GM19372 (cell line): ENCODE results near the gene LRRTM1.

ENCODE experiments used
- ATAC-seq: cut with Tn5 transposase; IDR thresholded peaks from one replicate; pipeline ENCODE4 v1.9.1; 2021; ENCODE audit warnings: mild to moderate bottlenecking, low read depth, moderate library complexity; ENCODE audit not compliant: unreplicated experiment

Gene LRRTM1

DNA sequence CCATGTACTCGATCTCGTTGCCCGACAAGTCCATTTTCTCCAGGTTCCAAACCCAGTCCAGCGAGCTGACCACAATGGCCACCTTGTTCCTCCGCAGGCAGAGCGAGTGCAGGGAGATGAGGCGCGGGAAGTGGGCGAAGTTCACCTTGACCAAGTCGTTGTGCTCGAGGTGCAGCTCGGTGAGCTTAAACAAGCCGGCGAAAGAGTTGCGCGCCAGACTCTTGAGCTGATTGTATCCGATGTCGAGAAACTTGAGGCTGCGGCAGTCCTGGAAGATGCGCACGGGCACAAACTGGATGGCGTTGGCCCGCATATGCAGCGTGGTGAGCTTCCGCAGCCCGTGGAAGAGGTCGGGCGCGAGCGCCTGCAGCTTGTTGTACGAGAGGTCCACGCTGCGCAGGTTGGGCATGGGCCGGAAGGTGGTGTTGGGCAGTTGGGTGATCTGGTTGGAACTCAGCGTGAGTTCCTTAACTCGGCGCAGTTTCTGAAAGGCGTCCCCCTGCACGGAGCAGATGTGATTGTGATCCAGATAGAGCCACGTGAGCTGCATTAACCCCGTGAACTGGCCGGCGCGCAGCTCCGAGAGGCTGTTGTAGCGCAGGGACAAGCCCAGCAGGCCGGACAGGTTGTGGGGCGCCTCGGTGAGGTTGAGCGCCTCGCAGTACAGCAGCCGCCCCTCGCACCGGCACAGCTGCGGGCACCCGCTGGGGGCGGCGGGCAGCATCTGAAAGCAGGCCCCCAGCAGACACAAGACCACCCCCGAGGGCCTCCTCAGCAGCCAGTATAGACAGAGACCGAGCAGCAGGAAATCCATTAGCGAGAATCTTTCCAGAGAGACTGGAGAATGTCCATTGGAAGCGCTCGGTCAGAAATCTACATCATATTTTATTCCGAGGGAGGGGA lies 1.3 kb downstream of the LRRTM1 start:
- ATAC-seq = no peak

DNA sequence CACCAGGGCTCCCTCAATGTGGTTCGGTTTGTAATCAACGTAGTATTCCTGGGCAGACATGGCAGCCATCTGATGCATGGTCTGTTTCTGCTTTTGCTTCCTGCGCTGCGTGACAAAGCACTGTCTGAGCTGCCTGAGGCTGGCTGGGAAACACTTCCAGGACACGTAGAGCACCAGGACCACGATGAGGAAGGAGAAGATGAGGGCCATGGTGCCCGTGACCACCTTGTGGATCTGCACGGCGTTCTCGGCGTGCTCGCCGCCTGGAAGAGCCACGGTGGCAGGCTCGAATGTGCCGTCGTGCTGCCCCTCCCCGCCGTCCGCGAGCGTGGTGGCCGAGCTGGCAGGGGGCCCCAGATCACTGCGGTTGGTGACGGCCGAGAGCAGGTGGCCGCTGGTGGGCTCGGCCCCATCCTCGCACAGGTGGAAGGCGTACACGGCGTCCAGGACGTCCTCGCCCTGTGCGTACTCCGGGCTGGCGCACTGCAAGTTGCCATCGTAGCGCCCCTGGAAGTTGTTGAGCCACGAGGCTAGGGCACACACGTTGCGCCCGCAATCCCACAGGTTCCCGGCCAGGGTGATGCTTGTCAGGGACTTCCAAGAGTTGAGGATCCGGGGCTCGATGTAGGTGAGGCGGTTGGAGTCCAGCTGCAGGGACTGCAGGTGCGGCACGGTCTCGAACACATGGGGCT lies 2.1 kb downstream of the LRRTM1 start:
- ATAC-seq = no peak

DNA sequence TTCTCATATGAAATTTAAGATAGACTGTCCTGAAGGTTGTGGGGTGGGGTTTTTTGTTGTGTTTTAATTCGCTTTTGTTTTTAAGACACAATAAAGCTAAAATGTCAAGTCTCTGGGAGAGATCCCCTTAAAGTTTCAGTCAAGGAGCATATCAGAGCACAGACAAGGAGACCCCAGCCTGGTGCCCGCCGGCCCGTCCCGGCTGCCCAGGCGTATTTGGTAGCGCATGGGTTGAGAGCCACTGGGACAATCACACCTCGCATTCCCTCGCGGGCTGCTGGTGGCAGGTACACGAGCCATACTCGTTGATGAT lies 2.6 kb downstream of the LRRTM1 start:
- ATAC-seq = no peak

DNA sequence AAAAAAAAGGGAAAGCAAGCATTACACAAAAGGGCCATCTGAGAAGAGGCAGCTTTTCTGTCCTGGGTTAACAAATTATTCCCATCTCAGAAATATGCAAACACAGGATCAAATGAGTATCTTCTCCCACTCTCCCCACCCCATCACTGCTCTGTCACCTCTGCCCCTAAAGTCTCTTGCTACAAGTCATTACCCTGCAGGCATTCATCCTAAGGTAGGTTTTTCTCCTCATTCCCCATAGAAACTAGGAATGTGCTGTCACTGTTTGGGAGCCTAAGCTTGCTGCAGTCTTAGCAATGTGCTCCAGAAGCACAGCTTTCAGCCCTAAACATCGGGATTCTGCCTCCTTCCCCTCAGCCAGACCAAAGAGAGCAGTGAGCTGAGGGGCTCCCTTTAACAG lies 3.6 kb downstream of the LRRTM1 start:
- ATAC-seq = no peak

DNA sequence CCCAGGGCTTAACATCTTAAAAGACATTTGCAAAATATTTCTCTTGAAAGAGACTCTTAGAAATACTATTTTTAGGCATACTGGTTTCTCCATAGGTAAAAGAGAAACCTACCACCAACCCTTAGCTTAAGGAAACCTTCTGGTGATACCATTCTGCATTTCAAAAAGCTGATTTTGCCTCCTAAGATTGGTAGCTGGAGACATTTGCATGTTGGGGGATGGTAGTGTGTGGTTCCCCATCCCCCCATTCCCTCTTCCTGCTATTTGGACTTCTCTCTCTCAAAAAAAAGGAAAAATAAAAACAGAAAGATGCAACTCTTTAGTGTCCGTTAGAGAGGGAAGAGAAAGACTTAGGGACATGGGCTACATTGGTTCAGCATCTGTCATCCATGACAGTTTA lies 4.2 kb downstream of the LRRTM1 start:
- ATAC-seq = no peak

DNA sequence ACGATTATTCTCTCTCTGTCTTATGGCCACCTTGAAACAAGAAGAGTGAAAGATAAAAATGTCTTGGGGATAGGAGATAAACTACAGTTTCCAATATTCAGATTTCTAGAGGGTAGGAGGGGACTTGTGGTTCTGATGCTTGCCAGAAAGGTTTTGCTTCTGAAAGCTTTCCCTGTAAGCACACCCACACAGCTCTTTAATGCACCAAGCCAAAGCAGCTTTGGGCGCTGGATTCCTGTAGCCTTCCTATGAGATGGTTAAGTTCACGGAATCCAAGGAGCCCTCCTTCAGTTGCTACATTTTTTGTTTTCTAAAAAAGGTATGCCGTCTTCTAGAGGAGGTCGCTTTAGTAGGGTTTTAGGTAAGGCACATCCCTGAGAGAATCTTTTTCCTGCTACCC lies 4.9 kb downstream of the LRRTM1 start:
- no peak for ATAC-seq

DNA sequence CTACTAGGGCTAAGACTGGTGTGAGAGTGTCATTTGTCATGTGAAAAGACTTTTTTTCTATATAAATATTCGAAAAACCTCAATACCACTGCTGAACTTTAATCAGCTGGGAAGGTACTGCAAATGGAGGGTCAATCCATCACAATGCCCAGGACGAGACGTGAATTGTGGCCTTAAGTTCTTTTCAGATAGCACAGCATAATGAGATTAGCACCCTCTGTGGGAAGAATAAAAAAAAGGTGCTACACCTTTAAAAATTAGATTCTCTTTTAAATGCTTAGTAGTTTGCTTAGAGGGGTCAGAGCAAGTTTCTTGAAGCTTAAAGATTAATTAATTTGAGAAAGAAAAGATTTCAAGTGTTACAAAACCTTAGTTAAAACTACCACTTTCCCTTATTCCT lies 5.6 kb downstream of the LRRTM1 start:
- no peak for ATAC-seq

DNA sequence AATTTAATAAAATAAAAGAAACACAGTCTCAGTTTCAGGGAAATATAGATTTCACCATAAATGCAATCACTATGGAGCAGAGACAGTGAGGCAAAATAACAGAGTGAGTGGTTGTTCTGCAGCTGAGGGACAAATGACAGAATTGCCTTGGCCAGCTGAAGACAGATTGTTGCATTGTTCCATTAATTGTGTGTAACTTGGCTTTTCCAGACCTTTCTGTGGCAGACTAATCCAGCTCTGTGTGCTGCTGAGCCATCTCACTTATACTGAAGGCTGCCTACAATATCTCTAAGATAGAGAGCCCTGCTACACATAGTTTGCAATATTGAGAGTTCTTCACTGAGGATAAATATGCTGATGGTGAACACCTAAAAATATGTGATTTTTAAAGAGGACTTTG lies 11.5 kb downstream of the LRRTM1 start:
- no peak for ATAC-seq

DNA sequence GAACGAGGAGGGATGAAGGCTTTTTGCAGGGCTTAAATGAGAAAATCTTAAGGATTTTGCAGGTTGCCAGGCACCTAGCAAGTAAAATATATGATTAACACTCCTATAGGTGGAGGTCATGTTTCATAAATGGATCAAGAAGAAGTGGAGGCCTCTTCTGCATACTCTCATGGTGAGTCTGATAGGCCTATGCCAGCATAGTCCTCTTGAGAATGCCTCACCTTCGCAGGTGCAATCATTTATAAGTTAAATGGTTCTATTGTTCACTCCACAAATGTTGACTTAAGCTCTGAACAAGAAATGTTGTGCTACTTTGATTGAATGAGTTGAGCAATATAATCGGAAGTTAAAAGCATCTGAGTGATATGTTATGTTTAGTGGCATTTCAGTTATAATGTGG lies 12.1 kb downstream of the LRRTM1 start:
- no peak for ATAC-seq

DNA sequence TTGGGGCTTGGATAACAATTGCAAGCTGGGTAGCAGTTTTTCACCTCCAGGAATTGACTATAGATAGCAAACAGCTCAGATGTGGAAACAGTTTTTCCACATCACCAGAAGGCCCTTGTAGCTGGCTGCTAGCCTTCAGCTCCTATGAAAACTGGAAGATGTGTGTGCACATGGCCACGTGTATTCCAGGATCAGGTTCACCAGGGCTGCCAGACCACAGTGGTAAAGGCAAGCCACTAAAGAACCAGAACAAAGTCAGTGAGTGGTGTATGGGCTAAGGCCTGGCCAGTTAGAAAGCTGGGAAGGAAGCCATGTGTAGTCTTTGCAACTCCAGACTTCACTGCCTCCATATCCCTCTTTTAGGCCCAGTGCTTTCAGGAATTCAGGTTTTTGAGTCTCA lies 12.9 kb downstream of the LRRTM1 start:
- no peak for ATAC-seq

DNA sequence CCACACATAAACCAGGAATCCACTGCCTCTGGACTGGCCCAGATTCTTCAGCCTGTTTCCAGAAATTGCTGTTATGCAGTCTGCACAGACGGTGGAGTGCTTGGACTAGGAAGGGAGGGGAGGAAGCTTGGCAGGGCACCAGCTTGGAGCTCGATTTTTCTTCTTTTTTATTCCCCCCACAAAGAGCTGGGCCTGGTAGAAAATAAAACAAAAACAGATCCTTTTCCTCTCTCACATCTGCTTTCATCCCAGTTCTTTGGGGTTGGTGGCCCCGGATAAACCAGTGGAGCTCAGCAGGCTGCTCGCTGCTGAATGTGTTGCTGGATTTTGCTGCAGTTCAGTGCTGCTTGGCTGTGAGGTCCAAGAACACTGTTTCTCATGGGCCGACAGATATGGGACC lies 16.0 kb downstream of the LRRTM1 start:
- ATAC-seq = no peak

DNA sequence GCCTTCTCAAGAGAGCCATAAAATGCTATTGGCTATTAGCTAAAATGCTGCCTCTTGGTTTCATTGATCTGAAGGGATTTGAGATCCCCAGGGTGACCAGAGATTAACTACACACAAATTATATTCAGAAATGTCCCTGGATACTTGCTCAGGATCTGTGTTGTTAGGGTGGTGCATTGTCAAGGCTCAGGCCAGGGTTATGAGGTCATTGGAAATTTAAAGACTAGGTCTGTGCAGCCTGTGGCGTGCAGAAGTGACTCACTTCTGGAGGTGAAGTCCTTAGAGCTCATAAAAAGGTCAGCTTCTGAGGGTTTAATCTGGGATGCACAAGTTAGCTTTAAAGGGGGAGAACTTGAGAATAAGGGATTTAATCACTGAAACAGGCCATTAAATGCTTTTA lies 23.5 kb downstream of the LRRTM1 start:
- no peak for ATAC-seq

DNA sequence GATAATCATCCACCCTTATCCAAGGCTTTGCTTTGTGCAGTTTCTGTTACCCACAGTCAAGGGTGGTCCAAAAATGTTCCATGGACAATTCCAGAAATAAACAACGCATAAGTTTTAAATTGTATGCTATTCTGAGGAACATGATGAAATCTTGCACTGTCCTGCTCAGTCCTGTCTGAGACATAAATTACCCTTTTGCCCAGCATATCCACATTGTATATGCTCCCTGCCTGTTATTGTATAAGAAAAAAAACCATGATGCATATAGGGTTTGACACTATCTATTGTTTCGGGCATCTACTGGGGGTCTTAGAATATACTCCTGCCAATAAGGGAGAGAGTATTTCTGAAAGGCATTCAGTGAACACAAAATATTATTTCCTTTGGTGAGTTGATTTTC lies 24.0 kb downstream of the LRRTM1 start:
- ATAC-seq = no peak

DNA sequence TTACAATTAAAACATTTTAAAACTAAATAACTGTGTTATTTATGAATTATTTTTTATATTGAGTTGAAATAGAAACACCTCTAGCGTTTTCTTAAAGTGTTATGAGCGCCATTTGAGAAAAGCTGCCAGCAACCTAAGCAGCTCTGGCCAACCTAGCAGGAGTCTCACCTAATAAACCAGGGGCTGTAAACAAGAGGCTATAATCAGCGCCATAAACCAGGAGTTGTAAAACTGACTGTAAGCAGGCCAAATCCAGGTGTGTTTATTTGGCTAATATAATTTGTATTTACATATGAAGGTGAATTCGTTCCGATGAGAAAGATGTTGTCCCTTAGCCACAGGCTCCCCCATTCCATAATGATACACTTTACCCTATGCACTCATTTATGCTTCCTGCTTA lies 34.7 kb downstream of the LRRTM1 start:
- ATAC-seq = no peak

DNA sequence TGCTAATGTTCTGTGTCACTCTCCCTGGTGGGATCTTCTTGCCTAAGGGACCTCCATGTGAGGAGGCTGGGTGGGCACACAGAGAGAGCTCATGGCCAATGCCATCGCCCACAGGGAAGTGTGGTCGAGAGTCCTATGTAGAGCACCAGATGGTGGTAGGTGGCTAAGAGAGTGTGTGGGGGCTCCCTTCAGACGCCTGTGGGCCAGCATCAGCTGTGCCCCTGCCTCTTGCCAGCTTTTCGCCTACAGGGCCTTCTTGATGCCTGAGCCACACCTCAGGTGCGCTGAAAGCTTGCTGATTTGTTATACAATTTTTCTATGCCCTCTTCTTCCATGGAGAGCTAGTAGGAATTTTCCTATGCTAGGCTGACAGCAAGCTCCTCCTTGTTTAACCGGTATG lies 38.3 kb downstream of the LRRTM1 start:
- no peak for ATAC-seq

DNA sequence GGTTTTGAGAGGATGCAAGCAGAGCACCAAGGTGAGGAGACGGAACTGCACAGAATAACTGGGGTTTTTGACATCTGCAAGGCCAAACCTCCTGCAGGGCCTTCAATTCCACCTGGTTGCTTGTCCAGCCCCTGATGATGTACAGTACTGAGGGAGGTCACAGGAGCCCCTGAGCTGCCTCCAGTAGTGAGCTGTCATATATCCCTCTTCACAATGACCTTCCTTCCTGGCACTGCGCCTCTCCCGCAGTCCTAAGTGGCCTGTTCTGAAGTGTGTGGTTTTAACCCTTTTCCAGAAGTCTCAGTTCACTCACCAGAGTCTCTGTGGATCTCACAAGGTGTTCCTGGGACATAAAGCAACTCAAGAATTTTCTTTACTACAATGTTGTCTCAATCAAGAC lies 45.3 kb downstream of the LRRTM1 start:
- ATAC-seq = no peak

DNA sequence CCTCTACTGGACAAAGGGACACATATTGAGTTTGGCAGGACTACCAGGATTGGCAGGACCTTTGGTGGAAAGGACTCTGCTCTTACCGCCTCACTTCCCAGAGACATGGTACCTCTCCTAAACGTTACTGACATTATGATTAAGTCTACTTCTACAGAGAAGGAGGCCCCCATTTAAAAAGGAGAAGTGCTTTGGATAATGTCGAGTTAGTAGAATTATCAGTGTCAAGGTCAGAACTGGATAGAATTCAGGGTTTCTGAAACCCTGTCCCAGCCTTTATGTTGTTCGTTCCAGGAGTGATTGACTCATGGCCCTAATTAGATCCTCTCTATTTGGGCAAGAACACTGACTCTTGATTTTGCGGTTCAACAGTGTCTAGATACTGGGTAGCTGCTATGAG lies 45.8 kb downstream of the LRRTM1 start:
- no peak for ATAC-seq

DNA sequence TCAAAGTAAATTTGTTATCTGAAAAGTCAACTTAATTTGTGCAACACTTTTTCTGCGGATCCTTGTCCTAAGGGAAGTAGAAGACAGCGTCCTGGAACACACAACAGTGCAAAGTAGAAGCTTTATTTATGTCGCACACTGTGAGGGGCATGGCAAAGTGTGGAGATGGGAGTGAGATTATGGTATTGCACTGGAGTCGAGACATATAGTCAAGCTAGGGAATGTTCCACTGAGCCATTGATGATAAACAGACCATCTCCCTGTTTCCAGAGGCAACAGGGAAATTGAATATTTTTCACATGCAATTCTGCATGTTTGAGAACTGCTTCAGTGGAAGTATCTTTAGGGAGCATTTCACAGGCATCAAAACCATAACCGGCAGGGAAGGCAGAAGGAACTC lies 46.2 kb downstream of the LRRTM1 start:
- ATAC-seq = no peak

DNA sequence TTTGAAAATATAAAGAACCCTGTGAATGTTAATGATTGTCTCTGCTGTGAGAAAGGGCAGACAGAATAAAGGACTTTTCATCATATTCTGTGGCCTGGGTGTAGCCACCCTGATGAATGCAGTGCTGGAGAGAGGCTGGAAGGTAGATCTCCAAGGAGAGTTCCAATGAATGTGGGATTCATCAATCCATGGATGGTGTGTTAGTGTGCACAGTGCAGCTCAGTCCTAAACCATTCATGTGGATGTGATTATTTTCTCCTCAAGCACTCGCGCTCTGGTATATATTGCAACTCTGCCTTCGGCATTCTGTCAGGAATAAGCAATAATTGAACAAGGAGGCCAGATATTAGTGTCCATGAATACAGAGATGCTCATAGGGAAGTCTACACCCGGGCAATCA lies 47.1 kb downstream of the LRRTM1 start:
- ATAC-seq = no peak

DNA sequence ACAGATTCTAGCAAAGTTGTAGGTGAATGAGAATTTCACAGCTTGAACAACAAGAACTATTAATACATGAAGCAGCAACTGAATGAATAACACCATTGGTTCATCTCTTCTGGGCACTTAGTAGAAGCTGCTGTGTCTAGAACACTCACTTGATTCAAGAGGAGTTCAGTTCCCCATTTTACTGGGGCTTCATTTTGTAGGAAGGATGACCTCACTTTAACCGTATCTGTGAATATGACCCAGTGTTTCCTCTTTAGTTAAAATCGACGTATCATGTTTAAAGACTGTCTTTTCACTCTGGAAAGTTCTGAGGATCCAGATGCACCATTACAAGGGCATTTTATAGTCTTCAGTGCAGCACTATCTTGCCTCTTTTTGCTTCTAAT lies 47.8 kb downstream of the LRRTM1 start:
- no peak for ATAC-seq

DNA sequence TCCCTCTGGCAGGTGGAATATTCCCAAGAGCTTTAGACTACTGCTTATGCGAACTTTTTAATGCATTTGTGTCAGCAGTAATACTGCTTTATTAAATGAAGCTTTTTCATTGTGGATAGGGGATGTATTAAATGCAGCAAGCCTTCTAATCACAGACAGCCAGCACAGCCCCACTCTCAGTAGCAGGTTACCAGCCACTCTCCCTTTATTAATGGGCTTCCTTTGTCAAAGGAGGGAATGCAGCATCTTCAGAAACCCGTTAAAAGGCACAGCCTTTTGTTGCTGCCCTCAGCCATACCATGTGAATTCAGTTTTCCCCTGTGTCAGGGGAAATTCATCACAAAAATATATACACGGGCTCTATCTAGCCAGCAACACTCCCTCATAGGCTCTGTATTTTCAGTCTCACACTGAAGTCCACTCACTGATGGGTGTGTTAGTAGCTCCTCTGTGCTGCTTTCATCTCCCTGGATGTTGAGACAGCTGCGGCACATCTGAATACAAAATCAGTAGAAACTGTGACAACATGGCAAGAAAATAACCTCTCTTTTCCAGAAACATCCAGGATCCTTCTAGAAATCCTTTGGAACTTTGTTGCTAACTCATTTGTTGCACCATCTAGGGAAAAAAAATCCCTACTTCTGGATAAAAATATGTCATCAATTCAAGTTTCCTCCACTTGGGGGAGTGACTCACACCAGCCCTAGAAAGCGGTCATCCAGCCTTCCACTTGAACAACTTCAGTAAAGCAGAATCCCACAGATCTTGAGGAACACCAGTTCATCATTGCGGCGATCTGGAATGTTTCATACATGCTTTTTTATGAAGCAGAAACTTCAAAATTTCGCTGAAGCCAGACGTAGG lies 48.4 kb downstream of the LRRTM1 start:
- no peak for ATAC-seq
